Skeletal muscle tissue (tissue), 4 donors: ENCODE data around the gene DNM2. TPM values are rescaled to one million over a fixed set of nuclear protein-coding genes. Genes with fewer than 3 reads are reported as not detected.
A peak's percentile ranks its signal among the peaks of the same experiment; 100 is the strongest.

Experiments used
- H3K27ac ChIP-seq: one replicate; pipeline ENCODE4 v1.7.0; 2013; ENCODE audit warnings: mild to moderate bottlenecking, low read depth, low read length, inconsistent platforms
- H3K27me3 ChIP-seq, 3 donors: one replicate each; pipeline ENCODE4 v1.7.0; 2013; ENCODE audit warnings: low read length in 3 of 3; ENCODE audit not compliant: control insufficient read depth in 3 of 3, insufficient read depth in 3 of 3
- H3K36me3 ChIP-seq, 3 donors: one replicate each; pipeline ENCODE4 v1.7.0; 2013; ENCODE audit warnings: low read length in 3 of 3; ENCODE audit not compliant: control insufficient read depth in 3 of 3, insufficient read depth in 3 of 3
- H3K4me1 ChIP-seq, 3 donors: one replicate each; pipeline ENCODE4 v1.7.0; 2013; ENCODE audit warnings: low read length in 3 of 3, mild to moderate bottlenecking in 3 of 3; ENCODE audit not compliant: control insufficient read depth in 3 of 3, insufficient read depth in 3 of 3
- H3K4me3 ChIP-seq, 3 donors: one replicate each; pipeline ENCODE4 v1.7.0; 2013; ENCODE audit warnings: low read length in 3 of 3
- H3K9ac ChIP-seq, 3 donors: one replicate each; pipeline ENCODE4 v1.7.0; 2013; ENCODE audit warnings: low read length in 3 of 3, mild to moderate bottlenecking in 3 of 3, moderate library complexity in 2 of 3, low read depth in 1 of 3
- H3K9me3 ChIP-seq, 3 donors: one replicate each; pipeline ENCODE4 v1.7.0; 2013; ENCODE audit warnings: low read length in 3 of 3; ENCODE audit not compliant: control insufficient read depth in 3 of 3
- total RNA-seq: library from RNA; depleted of rRNA; stranded (reverse); fragments of >200 nt; gene quantifications from one replicate; pipeline ENCODE4 v1.2.3, GENCODE V29; 2014
- donor health status: Osteomylitis.

Gene DNM2
- total RNA-seq, 1 donor from 2014 or later: 54.8 TPM

DNA sequence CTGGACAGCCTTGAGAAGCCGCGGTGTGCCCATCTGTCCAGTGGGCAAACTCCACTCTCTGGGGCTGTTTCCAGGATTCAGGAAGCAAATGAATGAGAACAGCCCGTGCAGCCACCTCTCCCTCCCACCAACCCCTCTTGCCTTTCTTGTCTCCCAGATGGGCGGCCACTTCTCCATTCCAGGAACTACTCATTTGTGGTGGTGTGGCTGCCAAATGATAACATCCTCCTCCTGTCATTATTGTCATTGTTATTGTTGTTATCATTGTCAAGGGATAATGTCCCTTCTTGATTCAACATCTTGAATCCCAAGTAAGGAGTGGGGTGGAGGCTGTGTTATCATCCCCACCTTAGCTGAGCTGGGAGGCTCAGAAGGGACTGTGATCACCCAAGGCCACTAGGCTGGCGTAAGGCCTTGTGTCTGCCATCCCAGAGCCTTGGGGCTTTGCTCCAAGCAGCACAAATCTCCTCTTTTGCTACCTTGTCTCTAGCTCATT lies 1.6 kb downstream of the DNM2 start:
- H3K27ac ChIP-seq: peak overlapping the region; percentile 91

DNA sequence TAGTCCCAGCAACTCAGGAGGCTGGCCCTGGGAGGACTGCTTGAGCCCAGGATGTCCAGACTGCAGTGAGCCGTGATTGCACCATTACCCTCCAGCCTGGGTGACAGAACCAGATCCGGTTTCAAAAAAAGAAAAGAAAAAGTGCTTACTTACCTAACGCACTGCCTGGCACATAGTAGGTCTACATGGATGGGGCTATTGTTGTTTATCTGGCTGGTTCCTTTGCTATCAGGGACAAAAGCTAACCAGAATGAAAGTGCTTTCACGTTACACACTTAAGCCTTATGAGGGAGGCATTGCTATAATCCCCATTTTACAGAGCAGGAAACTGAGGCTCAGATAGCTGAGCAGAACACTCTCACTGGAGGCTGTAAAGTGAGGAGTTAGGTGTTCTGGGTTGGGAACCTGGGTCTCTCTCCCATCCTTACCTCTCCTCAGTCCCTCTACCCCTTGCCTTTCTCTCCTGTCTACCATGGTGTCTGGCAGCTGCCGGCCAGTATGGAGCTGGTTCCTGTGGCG lies 2.8 kb downstream of the DNM2 start:
- Histone ChIP-seq H3K9ac (no peak overlapping the region), H3K4me1 (peaks cover 23 to 32% (median 31%) of the 10 kb centered on the region in 3 donors), H3K27ac (no peak overlapping the region)

More for the DNA sequence above, 1.6 kb downstream of the DNM2 start:
- peaks cover 23 to 26% (median 25%) of the 10 kb centered on the region in 3 donors for H3K4me1 ChIP-seq
- no peaks in the 10 kb centered on the region for H3K9me3 ChIP-seq
- H3K36me3 ChIP-seq: peaks cover 0 to 8% (median 4%) of the 10 kb centered on the region in 3 donors
- peak overlapping the region; percentile 93 to 98 (median 97) for H3K4me3 ChIP-seq
- H3K27me3 ChIP-seq: no peaks in the 10 kb centered on the region
- peak overlapping the region; percentile 89 to 96 (median 95) for H3K9ac ChIP-seq

DNA sequence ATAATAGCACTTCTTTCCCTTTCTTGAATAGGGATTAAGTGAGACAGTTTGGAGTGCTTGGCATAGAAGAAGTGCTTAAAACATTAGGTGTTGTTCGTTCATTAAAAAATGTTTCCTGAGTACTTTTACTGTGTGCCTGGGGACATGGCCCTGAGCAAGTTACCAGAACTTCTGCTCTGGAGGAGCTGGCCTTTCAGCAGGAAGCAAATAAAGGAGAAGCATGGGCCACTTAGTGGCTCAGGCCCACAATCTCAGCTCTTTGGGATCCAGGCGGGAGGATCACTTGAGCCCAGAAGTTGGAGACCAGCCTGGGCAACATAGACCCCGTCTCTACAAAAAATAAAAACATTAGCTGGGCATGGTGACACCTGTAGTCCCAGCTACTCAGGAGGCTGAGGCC lies 5.7 kb downstream of the DNM2 start:
- H3K4me1 ChIP-seq: peaks cover 26 to 37% (median 35%) of the 10 kb centered on the region in 3 donors
- no peak overlapping the region for H3K9ac ChIP-seq
- H3K36me3 ChIP-seq: peaks cover 0 to 7% (median 4%) of the 10 kb centered on the region in 3 donors
- no peaks in the 10 kb centered on the region for H3K27me3 ChIP-seq
- H3K9me3 ChIP-seq: no peaks in the 10 kb centered on the region
- no peak overlapping the region for H3K4me3 ChIP-seq
- no peak overlapping the region for H3K27ac ChIP-seq

More for the DNA sequence above, 2.8 kb downstream of the DNM2 start:
- Histone ChIP-seq H3K9me3 (no peaks in the 10 kb centered on the region), H3K4me3 (no peak overlapping the region), H3K27me3 (no peaks in the 10 kb centered on the region), H3K36me3 (peaks cover 0 to 7% (median 4%) of the 10 kb centered on the region in 3 donors)

DNA sequence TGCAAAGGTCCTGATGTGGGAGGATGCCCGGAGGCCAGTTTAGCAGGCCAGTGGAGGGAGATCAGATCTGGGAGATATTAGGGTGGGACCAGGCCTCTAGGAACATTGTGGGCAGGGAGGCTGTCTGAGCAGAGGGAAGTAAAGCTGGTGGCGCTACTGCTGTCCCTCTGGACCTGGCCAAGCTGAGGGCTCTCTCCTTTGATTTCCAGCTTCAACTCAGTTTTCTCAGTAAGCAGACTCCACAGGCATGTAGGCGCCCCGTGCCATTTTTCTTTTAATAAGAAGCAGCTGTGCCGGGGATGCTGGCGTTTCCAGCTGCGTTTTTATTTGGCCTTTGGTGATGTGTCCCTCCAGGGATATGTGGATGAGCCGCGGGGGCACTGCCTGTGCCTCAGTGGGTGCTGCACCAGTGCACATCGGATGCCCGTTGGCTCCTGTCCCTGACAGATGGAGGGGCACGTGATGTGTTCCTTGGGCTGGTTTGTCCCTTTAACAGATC lies 6.7 kb downstream of the DNM2 start:
- Histone ChIP-seq H3K9ac (peak overlapping the region in 1 of 3 donors; percentile 40), H3K27me3 (no peaks in the 10 kb centered on the region), H3K9me3 (no peaks in the 10 kb centered on the region), H3K36me3 (peaks cover 0 to 7% (median 3%) of the 10 kb centered on the region in 3 donors), H3K4me3 (no peak overlapping the region), H3K4me1 (peaks cover 15 to 28% (median 27%) of the 10 kb centered on the region in 3 donors), H3K27ac (peak overlapping the region; percentile 47)

DNA sequence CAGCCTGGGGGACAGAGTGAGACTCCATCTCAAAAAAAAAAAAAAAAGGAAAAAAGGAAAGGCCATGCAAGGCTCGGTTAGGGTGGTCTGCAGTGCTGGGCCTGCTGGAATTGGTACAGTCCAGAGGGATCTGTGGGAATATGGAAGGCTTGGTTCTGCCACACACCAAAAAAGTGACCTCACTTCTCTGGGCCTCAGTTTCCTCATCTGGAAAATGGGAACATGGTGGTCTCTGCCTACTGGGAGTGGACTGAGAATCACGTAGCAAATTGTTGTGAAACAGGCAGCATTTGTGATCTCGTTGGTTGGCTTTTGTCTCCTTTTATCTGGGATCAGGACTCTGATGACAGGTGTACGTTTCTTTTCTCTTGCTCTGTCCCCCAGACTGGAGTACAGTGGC lies 7.5 kb downstream of the DNM2 start:
- peaks cover 0 to 7% (median 0%) of the 10 kb centered on the region in 3 donors for H3K36me3 ChIP-seq
- H3K4me3 ChIP-seq: no peak overlapping the region
- no peaks in the 10 kb centered on the region for H3K27me3 ChIP-seq
- no peaks in the 10 kb centered on the region for H3K9me3 ChIP-seq
- no peak overlapping the region for H3K27ac ChIP-seq
- H3K9ac ChIP-seq: no peak overlapping the region
- peaks cover 8 to 26% (median 25%) of the 10 kb centered on the region in 3 donors for H3K4me1 ChIP-seq

DNA sequence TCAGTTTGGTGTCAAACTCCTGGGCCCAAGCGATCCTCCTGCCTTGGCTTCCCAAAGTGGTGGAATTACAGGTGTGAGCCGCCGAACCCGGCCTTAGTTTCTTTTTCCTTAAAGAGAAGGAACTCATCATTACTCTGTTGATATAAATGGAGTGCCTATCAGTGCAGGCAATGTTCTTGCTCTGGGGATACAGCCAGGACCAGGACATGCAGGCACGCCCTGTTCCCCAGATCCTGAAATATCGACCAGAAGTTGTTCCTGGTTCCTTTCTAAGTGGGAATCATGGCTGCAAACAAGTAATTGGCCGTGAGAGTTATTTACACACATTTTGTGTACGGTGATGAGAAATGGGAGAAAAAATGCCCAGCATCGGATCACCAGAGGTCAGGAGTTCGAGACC lies 8.4 kb downstream of the DNM2 start:
- Histone ChIP-seq H3K9ac (no peak overlapping the region), H3K9me3 (no peaks in the 10 kb centered on the region), H3K36me3 (peaks cover 0 to 3% (median 0%) of the 10 kb centered on the region in 3 donors), H3K27me3 (no peaks in the 10 kb centered on the region), H3K4me3 (no peak overlapping the region), H3K4me1 (peaks cover 4 to 29% (median 22%) of the 10 kb centered on the region in 3 donors), H3K27ac (no peak overlapping the region)

DNA sequence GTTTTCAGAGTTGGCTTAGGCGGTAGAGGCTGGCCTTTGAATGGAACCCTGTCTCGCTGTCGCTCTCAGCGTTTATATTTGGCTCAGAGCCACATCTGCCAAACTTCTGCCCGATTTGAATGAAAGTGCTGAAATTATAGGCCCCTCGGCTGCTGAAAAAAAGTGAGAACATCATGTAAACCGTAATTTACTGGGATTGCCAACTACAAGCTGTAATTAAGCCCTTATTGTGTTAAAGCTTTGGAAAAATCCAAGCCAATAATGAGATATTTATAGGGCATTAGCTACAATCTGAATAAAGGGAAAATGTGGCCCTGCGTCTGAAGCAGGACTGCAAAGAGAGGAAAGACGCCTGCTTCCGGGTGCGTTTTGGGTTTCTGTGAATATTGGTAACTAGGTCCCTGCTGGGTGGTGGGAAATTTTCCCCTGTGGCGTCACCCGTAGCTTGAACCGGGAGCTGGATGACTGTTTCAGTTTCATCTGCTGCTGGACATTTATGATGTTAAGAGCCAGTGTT lies 9.9 kb downstream of the DNM2 start:
- Histone ChIP-seq H3K9me3 (no peaks in the 10 kb centered on the region), H3K27me3 (no peaks in the 10 kb centered on the region), H3K36me3 (no peaks in the 10 kb centered on the region), H3K4me1 (peaks cover 4 to 24% (median 22%) of the 10 kb centered on the region in 3 donors), H3K27ac (no peak overlapping the region), H3K4me3 (no peak overlapping the region), H3K9ac (no peak overlapping the region)

DNA sequence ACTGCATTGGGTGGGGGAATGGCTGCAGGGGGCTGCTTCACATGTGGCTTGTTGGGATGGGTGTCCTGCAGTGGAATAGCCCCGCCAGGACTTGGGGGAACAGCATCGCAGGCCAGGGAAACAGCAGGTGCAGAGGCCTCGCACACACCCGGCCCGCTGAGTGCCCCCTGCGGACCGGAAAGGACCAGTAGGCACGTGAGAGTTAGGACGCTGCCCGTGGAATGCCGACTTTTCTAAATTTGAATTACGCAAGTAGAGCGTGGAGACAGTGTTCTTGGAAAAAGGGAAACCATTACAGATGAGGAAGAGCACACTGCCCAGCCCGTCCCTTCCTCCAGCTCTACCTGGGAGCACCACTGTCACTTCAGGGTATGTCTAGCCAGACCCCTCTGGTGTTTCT lies 11.5 kb downstream of the DNM2 start:
- Histone ChIP-seq H3K4me1 (peaks cover 4 to 22% (median 22%) of the 10 kb centered on the region in 3 donors), H3K4me3 (no peak overlapping the region), H3K27me3 (no peaks in the 10 kb centered on the region), H3K9me3 (no peaks in the 10 kb centered on the region), H3K27ac (no peak overlapping the region), H3K9ac (no peak overlapping the region), H3K36me3 (no peaks in the 10 kb centered on the region)

DNA sequence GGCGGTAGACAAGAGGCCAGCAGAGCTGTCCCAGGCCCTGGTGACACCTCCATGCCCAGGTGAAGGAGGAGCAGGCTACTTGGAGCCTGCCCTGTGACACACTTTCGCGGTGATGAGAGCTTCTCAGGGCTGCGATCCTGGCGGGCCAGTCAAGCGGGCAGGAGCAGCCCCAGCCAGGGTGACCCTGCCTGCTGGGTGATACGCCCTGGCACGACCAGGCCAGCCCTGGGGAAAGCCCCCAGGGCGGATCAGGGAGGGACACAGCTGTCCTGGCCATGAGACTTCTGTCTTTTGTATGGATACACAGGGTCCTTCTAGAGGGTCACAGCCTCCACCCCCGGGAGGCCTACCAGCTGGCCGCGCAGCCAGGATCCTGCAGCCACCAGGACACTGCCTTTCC lies 13.1 kb downstream of the DNM2 start:
- no peaks in the 10 kb centered on the region for H3K27me3 ChIP-seq
- no peaks in the 10 kb centered on the region for H3K36me3 ChIP-seq
- H3K9ac ChIP-seq: no peak overlapping the region
- H3K4me1 ChIP-seq: peaks cover 4 to 17% (median 15%) of the 10 kb centered on the region in 3 donors
- H3K27ac ChIP-seq: no peak overlapping the region
- no peak overlapping the region for H3K4me3 ChIP-seq
- no peaks in the 10 kb centered on the region for H3K9me3 ChIP-seq

DNA sequence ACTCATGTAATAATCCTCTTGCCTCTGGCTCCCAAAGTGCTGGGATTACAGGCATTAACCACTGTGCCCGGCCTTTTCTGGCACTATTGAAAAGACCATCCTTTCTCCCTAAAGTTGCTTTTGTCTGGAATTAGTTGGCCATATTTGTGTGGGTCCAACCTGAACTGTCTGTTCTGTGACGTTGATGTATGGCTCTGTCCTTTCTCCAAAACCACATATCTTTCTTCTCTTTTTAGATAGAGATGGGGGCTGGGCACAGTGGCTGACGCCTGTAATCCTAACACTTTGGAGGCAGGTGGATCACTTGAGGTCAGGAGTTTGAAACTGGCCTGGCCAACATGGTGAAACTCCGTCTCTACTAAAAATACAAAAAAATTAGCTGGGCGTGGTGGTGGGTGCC lies 17.9 kb downstream of the DNM2 start:
- H3K27ac ChIP-seq: no peak overlapping the region
- peaks cover 0 to 6% (median 3%) of the 10 kb centered on the region in 3 donors for H3K4me1 ChIP-seq
- peaks cover 0 to 5% (median 0%) of the 10 kb centered on the region in 3 donors for H3K36me3 ChIP-seq
- H3K4me3 ChIP-seq: no peak overlapping the region
- H3K9ac ChIP-seq: no peak overlapping the region
- H3K9me3 ChIP-seq: no peaks in the 10 kb centered on the region
- no peaks in the 10 kb centered on the region for H3K27me3 ChIP-seq
